RCC 7860 (cell line): ENCODE data around the gene ISL1.

Experiments
- DNase-seq: peaks from one replicate; pipeline ENCODE4 v3.0.0-alpha.2; 2015; ENCODE audit warnings: low spot score
- FAIRE-seq: peaks from 2 replicates; lab custom pipeline; 2012; peaks lifted over from hg19 to GRCh38; lab: Jason Lieb, UNC

The ISL1 gene

GRCh38 chr5:51439232-51439631 is 56.0 kb downstream of the ISL1 start:
- DNase-seq: no peak
- FAIRE-seq: no peak
